Neural cell (in vitro differentiated cells): Measurements from ENCODE around the gene ACBD3. TPM values are rescaled to one million over a fixed set of nuclear protein-coding genes. Genes with fewer than 3 reads are reported as not detected.

ENCODE experiments used
- H2AFZ ChIP-seq: fragments of 200-600, 300-800 bp; sonication (generic), shearing (Covaris generic); 2 replicates; pipeline ENCODE4 v1.6.0; 2014; ENCODE audit warnings: low read depth, mild to moderate bottlenecking, antibody characterized with exemption, low read length, moderate library complexity
- H3F3A ChIP-seq: fragments of 200-600 bp; shearing (Covaris generic); 2 replicates; pipeline ENCODE4 v1.6.1; 2016; ENCODE audit warnings: mild to moderate bottlenecking, moderate library complexity, mixed read lengths, antibody characterized with exemption, low read length; ENCODE audit not compliant: insufficient read depth, poor library complexity, severe bottlenecking
- H3K27ac ChIP-seq: fragments of 200-600, 300-800 bp; sonication (generic), shearing (Covaris generic); 2 replicates; pipeline ENCODE4 v1.5.1; 2014; ENCODE audit warnings: mild to moderate bottlenecking, low read length, moderate library complexity
- H3K27me3 ChIP-seq: fragments of 300-800, 200-600 bp; sonication (generic), shearing (Covaris generic); 2 replicates; pipeline ENCODE4 v1.6.0; 2014; ENCODE audit warnings: mild to moderate bottlenecking, low read depth, low read length, moderate library complexity; ENCODE audit not compliant: insufficient read depth
- H3K36me3 ChIP-seq: fragments of 300-800, 200-600 bp; sonication (generic), shearing (Covaris generic); 2 replicates; pipeline ENCODE4 v1.5.1; 2014; ENCODE audit warnings: mild to moderate bottlenecking, antibody characterized with exemption, low read length, moderate library complexity; ENCODE audit not compliant: insufficient read depth
- H3K4me2 ChIP-seq: fragments of 300-800, 200-600 bp; sonication (generic), shearing (Covaris generic); 2 replicates; pipeline ENCODE4 v1.6.0; 2014; ENCODE audit warnings: mild to moderate bottlenecking, low read length
- H3K4me3 ChIP-seq: fragments of 300-800, 200-600 bp; sonication (generic), shearing (Covaris generic); 2 replicates; pipeline ENCODE4 v1.5.1; 2014; ENCODE audit warnings: mild to moderate bottlenecking, low read length, moderate library complexity
- H3K79me2 ChIP-seq: fragments of 200-600 bp; shearing (Covaris generic); replicated peaks from 2 replicates; pipeline ENCODE4 v1.6.0; 2014; ENCODE audit warnings: mild to moderate bottlenecking, low read length, moderate library complexity; ENCODE audit not compliant: insufficient read depth
- H3K9ac ChIP-seq: fragments of 300-800, 200-600 bp; sonication (generic), shearing (Covaris generic); 2 replicates; pipeline ENCODE4 v1.6.1; 2016; ENCODE audit warnings: mild to moderate bottlenecking, low read length, mixed read lengths
- H3K9me2 ChIP-seq: fragments of 200-600 bp; shearing (Covaris generic); 2 replicates; pipeline ENCODE4 v1.6.1; 2016; ENCODE audit warnings: mild to moderate bottlenecking, low read length, mixed read lengths; ENCODE audit not compliant: insufficient read depth
- H3K9me3 ChIP-seq: fragments of 200-600, 300-800 bp; sonication (generic), shearing (Covaris generic); 2 replicates; pipeline ENCODE4 v1.6.1; 2016; ENCODE audit warnings: mild to moderate bottlenecking, mixed run types, low read length, moderate library complexity, mixed read lengths
- H4K20me1 ChIP-seq: fragments of 200-600 bp; shearing (Covaris generic); 2 replicates; pipeline ENCODE4 v1.6.1; 2016; ENCODE audit warnings: mild to moderate bottlenecking, mixed run types; ENCODE audit not compliant: insufficient read depth
- EP300 ChIP-seq: fragments of 450-650 bp; conservative IDR thresholded peaks from 2 replicates; pipeline ENCODE4 v1.6.1; 2014; ENCODE audit warnings: antibody characterized with exemption, mild to moderate bottlenecking, moderate library complexity; ENCODE audit not compliant: poor library complexity, severe bottlenecking
- MXI1 ChIP-seq: fragments of 450-650 bp; conservative IDR thresholded peaks from 2 replicates; pipeline ENCODE4 v1.6.1; 2014; ENCODE audit warnings: antibody characterized with exemption, mild to moderate bottlenecking; ENCODE audit not compliant: poor library complexity, severe bottlenecking
- POLR2AphosphoS5 ChIP-seq: IDR thresholded peaks from 2 replicates; pipeline ENCODE4 v1.6.1; 2012
- TAF1 ChIP-seq: IDR thresholded peaks from 2 replicates; pipeline ENCODE4 v1.6.1; 2012; ENCODE audit warnings: low read depth
- polyA plus RNA-seq: library from polyadenylated mRNA; depleted of rRNA; stranded (reverse); fragments of >200 nt; gene quantifications from 2 replicates; pipeline ENCODE4 v1.2.3, GENCODE V29; 2014
- TF ChIP-seq, protein P1 (sequence below): fragments of 450-650 bp; IDR thresholded peaks from 2 replicates; pipeline ENCODE4 v1.5.1; 2014; ENCODE audit warnings: antibody characterized with exemption, mild to moderate bottlenecking, moderate library complexity; ENCODE audit not compliant: poor library complexity, severe bottlenecking
- TF ChIP-seq, protein P2 (sequence below): IDR thresholded peaks from 2 replicates; pipeline ENCODE4 v1.6.1; 2012; ENCODE audit warnings: borderline replicate concordance

The ACBD3 gene
- polyA plus RNA-seq, 1 donor from 2014 or later, result 30.8 TPM

GRCh38 chr1:226133504-226134123 is 52.9 kb downstream of the ACBD3 start:
- Histone ChIP-seq H3F3A (no peaks in the 10 kb centered on the region), H3K4me2 (no peak overlapping the region), H3K9me3 (no peaks in the 10 kb centered on the region), H3K27ac (no peak overlapping the region), H4K20me1 (no peaks in the 10 kb centered on the region), H3K79me2 (no peaks in the 10 kb centered on the region), H3K36me3 (no peaks in the 10 kb centered on the region), H3K9me2 (no peaks in the 10 kb centered on the region), H3K4me3 (no peak overlapping the region), H2AFZ (no peak overlapping the region), H3K9ac (no peak overlapping the region), H3K27me3 (no peaks in the 10 kb centered on the region)
- TF ChIP-seq, protein P1, sequence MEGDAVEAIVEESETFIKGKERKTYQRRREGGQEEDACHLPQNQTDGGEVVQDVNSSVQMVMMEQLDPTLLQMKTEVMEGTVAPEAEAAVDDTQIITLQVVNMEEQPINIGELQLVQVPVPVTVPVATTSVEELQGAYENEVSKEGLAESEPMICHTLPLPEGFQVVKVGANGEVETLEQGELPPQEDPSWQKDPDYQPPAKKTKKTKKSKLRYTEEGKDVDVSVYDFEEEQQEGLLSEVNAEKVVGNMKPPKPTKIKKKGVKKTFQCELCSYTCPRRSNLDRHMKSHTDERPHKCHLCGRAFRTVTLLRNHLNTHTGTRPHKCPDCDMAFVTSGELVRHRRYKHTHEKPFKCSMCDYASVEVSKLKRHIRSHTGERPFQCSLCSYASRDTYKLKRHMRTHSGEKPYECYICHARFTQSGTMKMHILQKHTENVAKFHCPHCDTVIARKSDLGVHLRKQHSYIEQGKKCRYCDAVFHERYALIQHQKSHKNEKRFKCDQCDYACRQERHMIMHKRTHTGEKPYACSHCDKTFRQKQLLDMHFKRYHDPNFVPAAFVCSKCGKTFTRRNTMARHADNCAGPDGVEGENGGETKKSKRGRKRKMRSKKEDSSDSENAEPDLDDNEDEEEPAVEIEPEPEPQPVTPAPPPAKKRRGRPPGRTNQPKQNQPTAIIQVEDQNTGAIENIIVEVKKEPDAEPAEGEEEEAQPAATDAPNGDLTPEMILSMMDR, result no peak
- no peak for TF ChIP-seq TAF1
- TF ChIP-seq POLR2AphosphoS5, result no peak

DNA sequence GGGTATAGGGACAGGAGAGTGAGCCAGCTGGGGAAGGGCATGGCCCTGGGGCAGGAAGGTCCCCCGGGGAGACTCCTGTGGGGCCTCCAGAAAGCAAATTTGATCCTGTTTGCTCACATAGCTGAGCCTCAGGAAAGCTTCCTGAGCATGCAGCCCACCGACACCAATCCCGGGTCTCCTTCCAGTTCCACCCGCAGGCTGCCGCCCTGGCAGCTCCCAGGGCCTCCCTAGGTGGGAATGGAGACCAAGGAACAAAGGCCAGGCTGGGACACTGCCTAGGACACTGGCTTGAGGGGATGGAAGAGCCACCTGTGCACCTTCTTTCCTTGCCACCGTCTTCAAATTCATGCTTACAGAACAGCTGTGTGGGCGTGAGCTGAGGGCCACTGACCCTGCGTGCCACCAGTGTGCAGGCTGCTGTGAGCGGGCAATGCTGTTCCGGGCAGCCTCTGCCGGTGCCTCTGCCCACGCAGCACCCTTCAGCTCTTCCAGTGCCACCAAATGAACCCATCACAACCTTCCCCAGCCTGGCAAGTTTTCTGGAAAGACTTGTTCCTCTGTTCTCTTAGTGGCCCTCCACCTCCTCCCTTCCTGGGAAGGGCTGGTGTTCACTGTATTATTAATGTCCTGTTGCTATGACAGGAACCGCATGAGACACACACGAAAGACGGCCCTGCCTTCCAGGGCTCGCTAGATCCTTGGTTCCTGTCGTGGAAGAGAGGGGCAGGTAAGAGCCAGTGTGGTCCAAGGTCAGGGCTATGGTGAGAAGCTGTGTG is 53.6 kb downstream of the ACBD3 start:
- no peak overlapping the region for H2AFZ ChIP-seq
- H3K27me3 ChIP-seq, result no peaks in the 10 kb centered on the region
- H3K36me3 ChIP-seq, result no peaks in the 10 kb centered on the region
- H3K4me3 ChIP-seq, result no peak overlapping the region
- H3K9me2 ChIP-seq, result no peaks in the 10 kb centered on the region
- no peak overlapping the region for H3K27ac ChIP-seq
- no peaks in the 10 kb centered on the region for H3F3A ChIP-seq
- no peaks in the 10 kb centered on the region for H4K20me1 ChIP-seq
- H3K9me3 ChIP-seq, result no peaks in the 10 kb centered on the region
- H3K4me2 ChIP-seq, result no peak overlapping the region
- no peaks in the 10 kb centered on the region for H3K79me2 ChIP-seq
- TF ChIP-seq MXI1 (no peak), EP300 (no peak), POLR2AphosphoS5 (no peak)
- TF ChIP-seq, protein P2, sequence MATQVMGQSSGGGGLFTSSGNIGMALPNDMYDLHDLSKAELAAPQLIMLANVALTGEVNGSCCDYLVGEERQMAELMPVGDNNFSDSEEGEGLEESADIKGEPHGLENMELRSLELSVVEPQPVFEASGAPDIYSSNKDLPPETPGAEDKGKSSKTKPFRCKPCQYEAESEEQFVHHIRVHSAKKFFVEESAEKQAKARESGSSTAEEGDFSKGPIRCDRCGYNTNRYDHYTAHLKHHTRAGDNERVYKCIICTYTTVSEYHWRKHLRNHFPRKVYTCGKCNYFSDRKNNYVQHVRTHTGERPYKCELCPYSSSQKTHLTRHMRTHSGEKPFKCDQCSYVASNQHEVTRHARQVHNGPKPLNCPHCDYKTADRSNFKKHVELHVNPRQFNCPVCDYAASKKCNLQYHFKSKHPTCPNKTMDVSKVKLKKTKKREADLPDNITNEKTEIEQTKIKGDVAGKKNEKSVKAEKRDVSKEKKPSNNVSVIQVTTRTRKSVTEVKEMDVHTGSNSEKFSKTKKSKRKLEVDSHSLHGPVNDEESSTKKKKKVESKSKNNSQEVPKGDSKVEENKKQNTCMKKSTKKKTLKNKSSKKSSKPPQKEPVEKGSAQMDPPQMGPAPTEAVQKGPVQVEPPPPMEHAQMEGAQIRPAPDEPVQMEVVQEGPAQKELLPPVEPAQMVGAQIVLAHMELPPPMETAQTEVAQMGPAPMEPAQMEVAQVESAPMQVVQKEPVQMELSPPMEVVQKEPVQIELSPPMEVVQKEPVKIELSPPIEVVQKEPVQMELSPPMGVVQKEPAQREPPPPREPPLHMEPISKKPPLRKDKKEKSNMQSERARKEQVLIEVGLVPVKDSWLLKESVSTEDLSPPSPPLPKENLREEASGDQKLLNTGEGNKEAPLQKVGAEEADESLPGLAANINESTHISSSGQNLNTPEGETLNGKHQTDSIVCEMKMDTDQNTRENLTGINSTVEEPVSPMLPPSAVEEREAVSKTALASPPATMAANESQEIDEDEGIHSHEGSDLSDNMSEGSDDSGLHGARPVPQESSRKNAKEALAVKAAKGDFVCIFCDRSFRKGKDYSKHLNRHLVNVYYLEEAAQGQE, result no peak
- TF ChIP-seq, protein P1, result no peak
- H3K9ac ChIP-seq, result no peak overlapping the region
